HG03460 (cell line): Measurements from ENCODE around the gene CFC1B.
"Not testable (repeated sequence)": the region's sequence is repeated elsewhere in the genome, so short reads cannot be mapped to it uniquely, and the experiment has no call there.

Experiments
- ATAC-seq: cut with Tn5 transposase; IDR thresholded peaks from one replicate; pipeline ENCODE4 v1.9.1; 2021; ENCODE audit not compliant: unreplicated experiment

CFC1B gene

DNA sequence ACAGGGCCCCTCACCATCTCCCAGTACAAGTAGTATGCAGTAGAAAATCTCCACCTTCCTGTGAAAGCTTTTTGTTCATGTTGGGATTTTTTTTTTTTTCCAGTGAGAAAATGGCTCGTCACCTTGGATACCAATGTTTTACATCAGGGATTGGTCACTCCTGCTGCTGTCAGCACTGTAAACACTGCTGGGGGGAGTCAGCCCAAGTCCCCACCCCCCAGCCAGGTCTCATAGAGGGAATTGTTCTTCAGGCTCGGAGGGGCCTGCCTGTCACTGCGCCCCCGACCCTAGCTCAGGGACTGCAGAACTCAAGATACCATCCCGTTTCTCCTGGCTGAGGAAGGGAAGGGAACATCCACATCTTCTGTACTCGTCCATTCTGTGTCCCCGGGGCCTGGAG, at the start of gene CFC1B:
CFC1B (plus strand) TSS at position 231 of the 400 bp plus-strand sequence. CDS start 263 bp downstream, outside the sequence.
- not testable (repeated sequence) for ATAC-seq

DNA sequence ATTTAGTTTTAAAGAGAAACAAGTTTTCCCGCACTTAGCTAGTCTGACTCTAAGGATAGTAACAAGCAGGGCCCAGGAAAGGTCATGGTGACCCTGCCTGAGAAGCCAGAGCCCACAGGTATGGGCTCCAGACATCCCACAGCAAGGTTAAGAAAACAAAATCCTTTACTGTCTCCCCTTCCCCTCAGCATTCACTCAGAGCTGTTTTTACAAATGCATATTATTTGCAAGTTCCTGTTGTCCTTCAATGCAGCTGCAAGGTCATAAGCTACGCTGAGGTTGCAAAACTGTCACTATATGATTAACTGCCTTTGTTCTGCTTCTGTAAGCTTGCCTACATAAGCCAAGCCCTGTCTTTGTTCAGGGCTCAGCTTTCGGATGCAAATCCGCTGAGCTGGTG, 29.9 kb upstream of the CFC1B start:
- ATAC-seq: not testable (repeated sequence)

DNA sequence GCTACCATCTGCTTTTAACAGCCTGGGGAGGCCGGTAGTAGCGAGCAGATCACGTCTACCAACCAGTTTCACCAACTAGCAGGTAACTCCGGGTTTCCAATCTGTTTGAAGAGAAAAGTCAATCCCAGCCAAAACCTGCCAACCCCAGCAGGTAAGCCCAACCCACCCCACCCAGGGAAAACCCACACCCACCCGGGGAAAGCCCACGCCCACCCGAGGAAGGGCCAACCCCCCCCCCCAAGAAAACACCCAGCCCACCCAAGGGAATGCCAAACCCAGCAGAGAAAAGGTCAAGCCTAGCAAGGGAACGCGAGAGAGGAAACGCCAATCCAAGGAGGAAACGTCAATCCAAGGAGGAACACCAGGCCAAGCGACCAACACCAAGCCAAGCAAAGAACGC, 11.8 kb upstream of the CFC1B start, which contains the start of gene POTEI:
POTEI (minus strand) TSS at position 101 of the 400 bp plus-strand sequence; CDS start at position 8, 93 bp downstream.
- not testable (repeated sequence) for ATAC-seq

DNA sequence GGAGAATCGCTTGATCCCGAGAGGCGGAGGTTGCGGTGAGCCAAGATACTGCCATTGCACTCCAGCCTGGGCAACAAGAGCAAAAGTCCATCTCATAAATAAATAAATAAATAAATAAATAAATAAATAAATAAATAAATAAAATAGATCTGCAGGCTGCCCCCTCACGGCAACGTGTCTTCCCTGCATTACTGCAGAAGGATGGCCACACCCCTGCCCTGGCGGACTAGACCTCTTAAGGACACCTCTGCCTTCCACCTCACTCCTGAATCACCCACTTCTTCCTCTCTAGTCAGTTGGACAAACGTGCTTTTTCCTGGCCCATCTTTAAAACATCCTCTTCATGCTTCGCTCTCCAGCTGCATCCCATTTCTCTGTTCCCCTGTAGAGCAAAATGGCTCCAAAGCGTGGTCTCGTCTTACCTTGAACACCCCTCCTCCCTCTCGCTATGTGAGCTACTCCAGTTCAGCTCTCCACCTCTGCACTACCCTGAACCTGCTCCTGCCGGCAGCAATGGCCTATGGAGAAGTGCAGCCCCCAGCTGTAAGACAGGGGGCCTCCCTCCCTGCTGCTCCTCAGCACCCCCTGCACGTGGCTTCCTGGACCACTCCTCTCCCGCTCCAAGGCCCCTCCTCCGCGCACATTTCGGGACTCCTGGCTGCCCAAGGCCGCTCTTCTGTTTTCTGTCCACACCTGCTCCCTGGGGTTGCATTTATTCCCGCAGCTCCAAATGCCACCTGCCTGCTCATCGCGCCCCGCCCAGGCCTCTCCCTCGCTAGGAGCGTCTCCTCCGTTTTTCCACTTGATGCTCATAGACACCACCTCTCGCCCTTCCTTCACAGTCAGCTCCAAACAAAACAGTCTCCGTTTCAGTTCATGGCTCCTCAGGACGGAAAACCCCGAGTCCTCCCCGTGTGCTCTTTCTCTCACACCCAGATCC, 9.9 kb upstream of the CFC1B start:
- ATAC-seq: not testable (repeated sequence)

DNA sequence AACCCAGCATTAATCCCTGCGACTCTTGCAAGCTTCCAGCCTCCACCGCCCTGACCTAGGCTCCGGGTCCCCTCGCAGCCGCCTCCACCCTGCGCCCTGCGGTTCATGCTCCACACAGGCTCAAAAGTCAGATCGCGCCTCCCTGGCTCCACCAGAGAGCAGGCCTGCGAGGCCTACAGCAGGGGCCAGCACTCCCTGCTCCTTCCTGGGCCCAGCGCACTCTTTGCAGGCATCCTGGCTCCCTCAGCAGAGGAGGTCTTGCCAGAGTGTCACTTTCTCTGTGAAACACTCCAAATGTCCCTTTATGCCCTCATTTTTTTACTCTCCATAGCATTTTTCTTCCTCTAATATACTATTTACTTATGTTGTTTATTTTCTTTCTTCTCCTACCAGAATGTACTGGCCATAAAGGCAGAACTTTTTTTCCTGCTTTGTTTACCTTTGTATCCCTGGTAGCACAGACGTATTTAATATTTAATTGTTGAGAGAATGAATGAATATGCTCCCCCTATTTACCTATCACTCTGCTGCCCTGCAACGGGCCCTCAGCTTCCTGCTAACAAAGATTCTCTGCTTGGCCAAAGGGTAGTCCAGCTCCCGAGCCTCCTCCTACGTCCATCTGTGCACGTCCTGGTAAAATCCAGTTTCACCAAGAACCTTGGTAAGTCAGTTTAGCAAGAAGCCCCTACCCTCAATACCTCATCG, 9.1 kb upstream of the CFC1B start:
- not testable (repeated sequence) for ATAC-seq

DNA sequence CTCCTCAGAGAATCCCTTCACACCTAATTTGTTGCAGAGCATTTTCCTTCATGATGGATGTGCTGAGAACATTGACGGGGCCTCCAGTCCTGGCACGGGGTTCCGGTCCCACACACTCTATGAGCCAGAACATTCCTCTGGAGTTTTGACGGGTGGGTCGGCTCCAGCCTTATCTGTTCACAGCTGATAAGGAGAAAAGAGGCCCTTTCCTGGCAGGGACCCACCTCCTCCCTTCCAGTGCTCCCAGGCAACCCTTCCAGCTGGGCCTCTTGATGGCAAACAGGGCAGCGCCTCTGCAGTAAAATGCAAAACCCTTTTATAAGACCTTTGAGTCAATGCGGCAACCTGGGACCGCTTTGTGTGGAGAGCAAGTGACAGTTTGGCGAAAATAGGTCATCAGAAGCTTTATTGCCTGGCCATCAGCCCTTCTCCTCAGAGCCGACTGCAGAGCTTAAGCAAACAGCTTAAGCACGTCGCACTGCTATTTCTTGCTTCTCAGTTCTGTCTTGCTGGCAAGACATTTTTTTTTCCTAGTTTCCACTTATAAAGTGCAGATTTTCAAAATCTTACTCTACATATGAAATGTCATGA, 2.4 kb upstream of the CFC1B start:
- not testable (repeated sequence) for ATAC-seq

- not testable (repeated sequence) for ATAC-seq
Observed at GRCh38 chr2:130522390-130522789, 1.4 kb downstream of the CFC1B start.

DNA sequence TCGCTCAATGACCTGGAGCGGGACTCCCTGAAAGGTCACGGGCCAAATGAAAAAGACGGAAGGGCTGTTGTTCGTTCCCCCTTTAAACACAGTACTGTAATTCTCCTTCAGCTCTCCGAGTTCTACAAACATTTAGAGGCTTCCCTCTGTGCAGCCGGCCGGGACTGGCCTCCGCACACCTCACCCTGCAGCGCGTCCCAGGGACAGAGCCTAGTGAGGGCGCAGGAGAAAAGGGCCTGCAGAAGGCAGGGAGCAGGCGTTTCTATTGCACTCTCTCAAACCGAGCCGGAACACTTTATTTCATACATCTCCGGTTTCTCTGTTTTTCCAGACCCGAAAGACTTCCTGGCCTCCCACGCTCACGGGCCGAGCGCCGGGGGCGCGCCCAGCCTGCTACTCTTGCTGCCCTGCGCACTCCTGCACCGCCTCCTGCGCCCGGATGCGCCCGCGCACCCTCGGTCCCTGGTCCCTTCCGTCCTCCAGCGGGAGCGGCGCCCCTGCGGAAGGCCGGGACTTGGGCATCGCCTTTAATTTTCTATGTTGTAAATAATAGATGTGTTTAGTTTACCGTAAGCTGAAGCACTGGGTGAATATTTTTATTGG, 6.4 kb downstream of the CFC1B start:
- ATAC-seq: not testable (repeated sequence)

DNA sequence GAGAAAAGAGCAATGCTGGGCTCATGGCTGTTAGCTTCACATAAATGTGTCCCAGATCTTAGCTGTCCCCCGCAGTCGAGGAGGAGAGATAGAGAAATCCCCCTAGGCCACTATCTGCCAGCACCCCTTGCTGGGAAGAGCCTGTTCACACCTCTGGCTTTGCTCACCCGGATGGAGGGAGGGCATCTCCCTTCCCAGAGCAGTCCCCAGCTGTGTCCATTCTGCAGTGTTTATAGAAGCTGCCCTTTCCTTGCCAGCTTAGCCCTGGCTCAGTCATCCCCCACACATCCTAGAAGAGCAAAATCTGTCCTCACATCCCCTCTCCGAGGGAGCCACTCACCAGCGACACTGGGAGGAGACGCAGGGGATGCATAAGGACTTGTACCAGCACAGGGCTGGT, 8.5 kb downstream of the CFC1B start:
- not testable (repeated sequence) for ATAC-seq

- ATAC-seq: not testable (repeated sequence)
Observed at GRCh38 chr2:130530212-130530611, 9.2 kb downstream of the CFC1B start.

GRCh38 chr2:130531225-130531624, 10.2 kb downstream of the CFC1B start:
- ATAC-seq: peak; percentile 93

GRCh38 chr2:130531672-130532071, 10.7 kb downstream of the CFC1B start:
- peak; percentile 22 for ATAC-seq

GRCh38 chr2:130536654-130537053, 15.6 kb downstream of the CFC1B start:
- ATAC-seq: not testable (repeated sequence)

GRCh38 chr2:130538271-130538670, 17.2 kb downstream of the CFC1B start:
- ATAC-seq: not testable (repeated sequence)

GRCh38 chr2:130542789-130543188, 21.8 kb downstream of the CFC1B start:
- ATAC-seq: not testable (repeated sequence)

GRCh38 chr2:130543785-130544528, 22.9 kb downstream of the CFC1B start:
- ATAC-seq: not testable (repeated sequence)

DNA sequence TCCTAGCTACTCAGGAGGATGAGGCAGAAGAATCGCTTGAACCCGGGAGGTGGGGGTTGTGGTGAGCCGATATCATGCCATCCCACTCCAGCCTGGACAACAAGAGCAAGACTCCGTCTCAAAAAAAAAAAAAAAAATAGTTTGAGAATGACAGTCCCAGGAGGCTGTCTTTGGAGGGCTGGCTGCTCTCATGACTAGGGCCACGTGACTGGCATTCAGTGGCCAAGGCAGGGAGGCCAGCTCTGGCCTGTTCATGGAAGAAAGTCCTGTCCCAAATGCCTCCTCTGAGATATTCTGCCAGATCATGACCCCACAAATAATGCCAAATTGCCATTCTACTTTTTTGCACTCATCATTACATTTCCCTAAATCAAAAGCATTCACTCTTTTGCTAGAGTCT, 24.0 kb downstream of the CFC1B start:
- ATAC-seq: not testable (repeated sequence)

GRCh38 chr2:130548418-130548817, 27.4 kb downstream of the CFC1B start:
- ATAC-seq: not testable (repeated sequence)

GRCh38 chr2:130549475-130549874, 28.5 kb downstream of the CFC1B start:
- not testable (repeated sequence) for ATAC-seq

DNA sequence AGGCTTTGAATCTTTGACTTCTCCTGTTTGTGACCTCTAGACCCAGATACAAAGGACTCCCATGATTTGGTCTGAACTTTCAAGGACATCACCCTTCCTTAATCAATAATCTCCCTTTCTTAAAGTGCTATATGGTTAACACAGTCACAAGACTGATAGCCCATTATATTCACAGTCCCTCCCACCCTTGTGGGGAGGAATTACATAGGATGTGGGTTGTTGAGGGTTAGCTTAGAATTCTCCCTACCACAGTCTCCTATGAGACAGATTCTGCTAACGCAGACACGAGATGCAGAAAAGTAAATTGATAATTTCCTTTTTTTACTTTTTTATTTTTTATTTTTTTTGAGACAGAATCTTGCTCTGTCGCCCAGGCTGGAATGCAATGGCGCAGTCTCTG, 33.2 kb downstream of the CFC1B start:
- not testable (repeated sequence) for ATAC-seq
